GM19452 (cell line): Measurements from ENCODE around the gene ZIC4.

Source experiments
- ATAC-seq: cut with Tn5 transposase; IDR thresholded peaks from one replicate; pipeline ENCODE4 v1.9.1; 2021; ENCODE audit not compliant: unreplicated experiment

ZIC4 gene

GRCh38 chr3:147418371-147418781 lies 12.0 kb upstream of the ZIC4 start:
- ATAC-seq = no peak

- ATAC-seq = no peak
These were observed 11.4 kb upstream of the ZIC4 start for GRCh38 chr3:147417551-147418295.

GRCh38 chr3:147416931-147417330 lies 10.6 kb upstream of the ZIC4 start:
- ATAC-seq = no peak

- ATAC-seq = no peak
These were observed 9.5 kb upstream of the ZIC4 start for GRCh38 chr3:147415874-147416273.

GRCh38 chr3:147415286-147415685 lies 8.9 kb upstream of the ZIC4 start:
- no peak for ATAC-seq

- no peak for ATAC-seq
These were observed 8.2 kb upstream of the ZIC4 start for GRCh38 chr3:147414390-147415138.

GRCh38 chr3:147413686-147414389 lies 7.5 kb upstream of the ZIC4 start:
- no peak for ATAC-seq

- no peak for ATAC-seq
These were observed 6.8 kb upstream of the ZIC4 start for GRCh38 chr3:147412917-147413685.

GRCh38 chr3:147412261-147412916 lies 6.0 kb upstream of the ZIC4 start:
- ATAC-seq = no peak

GRCh38 chr3:147411815-147412241 lies 5.5 kb upstream of the ZIC4 start:
- ATAC-seq = no peak

- ATAC-seq = no peak
These were observed 5.0 kb upstream of the ZIC4 start for GRCh38 chr3:147411238-147411814.

GRCh38 chr3:147410526-147411237 lies 4.3 kb upstream of the ZIC4 start:
- ATAC-seq = no peak

- ATAC-seq = no peak
These were observed 3.8 kb upstream of the ZIC4 start for GRCh38 chr3:147410116-147410525.

GRCh38 chr3:147409143-147410115 lies 3.1 kb upstream of the ZIC4 start, which contains the start of gene ZIC1:
Gene ZIC1 (plus strand): TSS chr3:147409365. CDS start chr3:147410113, 748 bp downstream.
- no peak for ATAC-seq

- no peak for ATAC-seq
These were observed 2.1 kb upstream of the ZIC4 start for GRCh38 chr3:147408188-147409100.

- no peak for ATAC-seq
These were observed 1.3 kb upstream of the ZIC4 start for GRCh38 chr3:147407498-147408187.

- no peak for ATAC-seq
These were observed 763 bp upstream of the ZIC4 start for GRCh38 chr3:147407114-147407497.
